Liver (tissue), 9 donors: ENCODE results near the gene CKMT2. TPM values are rescaled to one million over a fixed set of nuclear protein-coding genes. Genes with fewer than 3 reads are reported as not detected.

ENCODE experiments used
- DNase-seq: peaks from one replicate; pipeline ENCODE4 v3.0.0-alpha.2; 2017; ENCODE audit warnings: low spot score
- H3K27ac ChIP-seq, 2 donors: one replicate each; pipeline ENCODE4 v1.7.0; 2013; ENCODE audit warnings: inconsistent platforms in 2 of 2, low read length in 2 of 2, control low read depth in 1 of 2, low read depth in 1 of 2, mild to moderate bottlenecking in 1 of 2
- H3K27me3 ChIP-seq, 4 donors: one replicate each; pipeline versions ENCODE4 v1.6.1 to v1.7.0; 2013; ENCODE audit warnings: low read length in 3 of 4, inconsistent platforms in 1 of 4, mild to moderate bottlenecking in 1 of 4, moderate library complexity in 1 of 4; ENCODE audit not compliant: control insufficient read depth in 4 of 4, insufficient read depth in 4 of 4
- H3K36me3 ChIP-seq, 4 donors: one replicate each; pipeline versions ENCODE4 v1.6.1 to v1.7.0; 2013; ENCODE audit warnings: low read length in 3 of 4, mild to moderate bottlenecking in 3 of 4, low read depth in 1 of 4, moderate library complexity in 1 of 4; ENCODE audit not compliant: control insufficient read depth in 4 of 4, insufficient read depth in 3 of 4
- H3K4me1 ChIP-seq, 4 donors: one replicate each; pipeline versions ENCODE4 v1.6.1 to v1.7.0; 2013; ENCODE audit warnings: low read length in 3 of 4, mild to moderate bottlenecking in 3 of 4, moderate library complexity in 1 of 4; ENCODE audit not compliant: control insufficient read depth in 4 of 4, insufficient read depth in 4 of 4
- H3K4me3 ChIP-seq, 3 donors: one replicate each; pipeline versions ENCODE4 v1.6.1 to v1.7.0; 2013; ENCODE audit warnings: low read length in 3 of 3, control low read depth in 1 of 3, low read depth in 1 of 3, mild to moderate bottlenecking in 1 of 3
- H3K9ac ChIP-seq, 2 donors: one replicate each; pipeline ENCODE4 v1.7.0; 2013; ENCODE audit warnings: low read length in 2 of 2, mild to moderate bottlenecking in 2 of 2, moderate library complexity in 2 of 2, control low read depth in 1 of 2, low read depth in 1 of 2
- H3K9me3 ChIP-seq, 4 donors: one replicate each; pipeline versions ENCODE4 v1.6.1 to v1.7.0; 2013; ENCODE audit warnings: low read length in 3 of 4; ENCODE audit not compliant: control insufficient read depth in 4 of 4
- ATF3 ChIP-seq: IDR thresholded peaks from 2 replicates; pipeline ENCODE4 v1.6.1; 2016; ENCODE audit warnings: antibody characterized with exemption
- CTCF ChIP-seq: fragments of 150-350 bp; IDR thresholded peaks from 2 replicates; pipeline ENCODE4 v1.5.1; 2017; ENCODE audit warnings: improper control_type of control experiment, low read depth, low read length; ENCODE audit not compliant: missing input control
- EGR1 ChIP-seq, 2 donors: IDR thresholded peaks; 2 replicates each; pipeline ENCODE4 v1.6.1; 2016 to 2018; ENCODE audit warnings: antibody characterized with exemption in 2 of 2, low read depth in 2 of 2
- FOXA1 ChIP-seq: IDR thresholded peaks from 2 replicates; pipeline ENCODE4 v1.6.1; 2016; ENCODE audit warnings: antibody characterized with exemption
- FOXA2 ChIP-seq: IDR thresholded peaks from 2 replicates; pipeline ENCODE4 v1.6.1; 2016; ENCODE audit warnings: antibody characterized with exemption
- GABPA ChIP-seq, 2 donors: IDR thresholded peaks in 1 of 2; conservative IDR thresholded peaks in 1 of 2; 2 replicates each; pipeline ENCODE4 v1.6.1; 2016; ENCODE audit warnings: antibody characterized with exemption in 2 of 2, mild to moderate bottlenecking in 1 of 2, moderate library complexity in 1 of 2
- HNF4A ChIP-seq, 2 donors: conservative IDR thresholded peaks; 2 replicates each; pipeline ENCODE4 v1.6.1; 2016; ENCODE audit warnings: antibody characterized with exemption in 2 of 2, mild to moderate bottlenecking in 2 of 2
- HNF4G ChIP-seq: IDR thresholded peaks from 2 replicates; pipeline ENCODE4 v1.6.1; 2016; ENCODE audit warnings: antibody characterized with exemption
- JUND ChIP-seq, 2 donors: IDR thresholded peaks; 2 replicates each; pipeline ENCODE4 v1.6.1; 2016; ENCODE audit warnings: antibody characterized with exemption in 2 of 2
- MAX ChIP-seq: IDR thresholded peaks from 2 replicates; pipeline ENCODE4 v1.6.1; 2016; ENCODE audit warnings: antibody characterized with exemption
- NR2F2 ChIP-seq: IDR thresholded peaks from 2 replicates; pipeline ENCODE4 v1.6.1; 2016; ENCODE audit warnings: antibody characterized with exemption
- RAD21 ChIP-seq, 2 donors: IDR thresholded peaks; 2 replicates each; pipeline ENCODE4 v1.6.1; 2016; ENCODE audit warnings: antibody characterized with exemption in 2 of 2, mild to moderate bottlenecking in 2 of 2
- REST ChIP-seq: IDR thresholded peaks from 2 replicates; pipeline ENCODE4 v1.6.1; 2016; ENCODE audit warnings: antibody characterized with exemption, mild to moderate bottlenecking
- RXRA ChIP-seq, 2 donors: IDR thresholded peaks; 2 replicates each; pipeline ENCODE4 v1.6.1; 2017 to 2018; ENCODE audit warnings: antibody characterized with exemption in 2 of 2, mild to moderate bottlenecking in 1 of 2
- SP1 ChIP-seq: IDR thresholded peaks from 2 replicates; pipeline ENCODE4 v1.6.1; 2018; ENCODE audit warnings: antibody characterized with exemption, mild to moderate bottlenecking
- TAF1 ChIP-seq: conservative IDR thresholded peaks from 2 replicates; pipeline ENCODE4 v1.6.1; 2016; ENCODE audit warnings: antibody characterized with exemption, mild to moderate bottlenecking
- YY1 ChIP-seq: IDR thresholded peaks from 2 replicates; pipeline ENCODE4 v1.6.1; 2016; ENCODE audit warnings: antibody characterized with exemption, mild to moderate bottlenecking
- ZBTB33 ChIP-seq: IDR thresholded peaks from 2 replicates; pipeline ENCODE4 v1.6.1; 2016; ENCODE audit warnings: antibody characterized with exemption
- WGBS: extraction: QIAGEN DNeasy Blood & Tissue Kit; methylation state at CpG from one replicate; pipeline ENCODE4 v1.1.7; 2013; 5-methylcytosine and 5-hydroxymethylcytosine counted together
- polyA plus RNA-seq, 2 donors: library from polyadenylated mRNA; stranded (reverse) in 1 of 2; unstranded in 1 of 2; fragments of 200-250 nt in 1 of 2; fragments of >200 nt in 1 of 2; fragmentation: Nextera tagmentation in 1 of 2; extraction: Ambion mirVana in 1 of 2; gene quantifications; one replicate each; pipeline versions ENCODE4 v1.2.1 to v1.2.3, GENCODE V29; 2013 to 2015
- total RNA-seq, 2 donors: library from RNA; depleted of rRNA; stranded (reverse); fragments of >200 nt; gene quantifications; one replicate each; pipeline ENCODE4 v1.2.3, GENCODE V29; 2014
- donor health status: healthy.
- donor health status: healthy.
- donor health status: healthy.
- donor health status: healthy.
- donor health status: healthy.

Gene CKMT2
- total and polyA plus RNA-seq, 4 donors = 0.20 to 2.6 (median 0.82) TPM

GRCh38 chr5:81209869-81210493 lies 23.1 kb upstream of the CKMT2 start:
- Histone ChIP-seq H3K9me3 (no peaks in the 10 kb centered on the region), H3K4me3 (no peak overlapping the region), H3K36me3 (no peaks in the 10 kb centered on the region), H3K27me3 (no peaks in the 10 kb centered on the region), H3K4me1 (peaks cover 0 to 4% (median 0%) of the 10 kb centered on the region in 4 donors), H3K27ac (no peak overlapping the region), H3K9ac (no peak overlapping the region)
- TF ChIP-seq HNF4G (no peak), ATF3 (no peak), MAX (no peak), RXRA (IDR thresholded peaks at IDR 0.05) (no peak), YY1 (no peak), NR2F2 (no peak), ZBTB33 (no peak), FOXA1 (no peak), GABPA (IDR thresholded peaks at IDR 0.05 in 1 of 2, conservative IDR thresholded peaks at IDR 0.05 in 1 of 2) (no peak), JUND (IDR thresholded peaks at IDR 0.05) (no peak), SP1 (no peak), HNF4A (conservative IDR thresholded peaks at IDR 0.05) (no peak), CTCF (no peak), REST (no peak), TAF1 (no peak), EGR1 (IDR thresholded peaks at IDR 0.05; ENCODE audit: low read depth in 2 of 2) (no peak), FOXA2 (no peak), RAD21 (IDR thresholded peaks at IDR 0.05) (no peak)
- 95% methylated on average over 11 of the region's 11 CpGs for WGBS
- DNase-seq = no peak
